Activated CD4-positive, alpha-beta memory T cell treated with anti-CD3 and anti-CD28 coated beads for 36 hours (primary cell): ENCODE data around the gene TMBIM1. TPM values are rescaled to one million over a fixed set of nuclear protein-coding genes. Genes with fewer than 3 reads are reported as not detected.

Experiments used
- CTCF ChIA-PET: fragments of 350-600 bp; sonication (Branson Sonifier 250); formaldehyde crosslinking; loops from one replicate; lab custom pipeline; 2021; ENCODE audit warnings: antibody characterized with exemption, inconsistent platforms; lab: Charles Lee
- POLR2A ChIA-PET: fragments of 350-600 bp; sonication (Branson Sonifier 250); formaldehyde crosslinking; loops from one replicate; lab custom pipeline; 2021; ENCODE audit warnings: antibody characterized with exemption; lab: Charles Lee
- DNase-seq: peaks from one replicate; pipeline ENCODE4 v3.0.0-alpha.2; 2020
- H3K27ac Mint-ChIP-seq: one replicate; pipeline ENCODE4 v1.8.0; 2021; ENCODE audit warnings: mixed read lengths
- H3K27me3 Mint-ChIP-seq: one replicate; pipeline ENCODE4 v1.8.0; 2021; ENCODE audit warnings: mixed read lengths
- H3K36me3 Mint-ChIP-seq: one replicate; pipeline ENCODE4 v1.8.0; 2021; ENCODE audit warnings: mixed read lengths
- H3K4me1 Mint-ChIP-seq: one replicate; pipeline ENCODE4 v1.8.0; 2021; ENCODE audit warnings: low read depth, mixed read lengths
- H3K4me3 Mint-ChIP-seq: one replicate; pipeline ENCODE4 v1.8.0; 2021; ENCODE audit warnings: mild to moderate bottlenecking, mixed read lengths
- H3K9me3 Mint-ChIP-seq: one replicate; pipeline ENCODE4 v1.8.0; 2021; ENCODE audit warnings: mixed read lengths
- intact Hi-C: fragments of 100-400 bp; cut with micrococcal nuclease; formaldehyde crosslinking; loops from one replicate; pipeline ENCODE4 v1.15.1; 2023
- total RNA-seq, 2 experiments: library from RNA; stranded (reverse); gene quantifications; one replicate each; pipeline ENCODE4 v1.2.3, GENCODE V29; 2021

TMBIM1 gene
- total RNA-seq, 2 experiments from 2014 or later = 71.8 to 79.2 TPM

- Mint-ChIP-seq H3K27me3 (peaks cover 8% of the 10 kb centered on the region), H3K27ac (no peak overlapping the region), H3K9me3 (no peaks in the 10 kb centered on the region), H3K4me1 (peaks cover 14% of the 10 kb centered on the region), H3K4me3 (no peak overlapping the region), H3K36me3 (no peaks in the 10 kb centered on the region)
- ChIA-PET POLR2A (no interaction called here), CTCF (no interaction called here)
- no peak for DNase-seq
- intact Hi-C loops = no loop called here
Observed at GRCh38 chr2:218327451-218328210, 35.3 kb upstream of the TMBIM1 start.

GRCh38 chr2:218326315-218326714, 34.0 kb upstream of the TMBIM1 start:
- peaks cover 8% of the 10 kb centered on the region for H3K27me3 Mint-ChIP-seq
- peaks cover 16% of the 10 kb centered on the region for H3K4me1 Mint-ChIP-seq
- no peaks in the 10 kb centered on the region for H3K9me3 Mint-ChIP-seq
- H3K4me3 Mint-ChIP-seq = no peak overlapping the region
- ChIA-PET CTCF (interaction anchor here (0.7 to 1.7 kb wide), 2 partner anchors 30 to 34 kb away, joined by 3 to 5 read pairs; partner anchors contain the start of gene CATIP), POLR2A (no interaction called here)
- intact Hi-C loops = no loop called here
- H3K36me3 Mint-ChIP-seq = no peaks in the 10 kb centered on the region
- no peak overlapping the region for H3K27ac Mint-ChIP-seq
- no peak for DNase-seq

DNA sequence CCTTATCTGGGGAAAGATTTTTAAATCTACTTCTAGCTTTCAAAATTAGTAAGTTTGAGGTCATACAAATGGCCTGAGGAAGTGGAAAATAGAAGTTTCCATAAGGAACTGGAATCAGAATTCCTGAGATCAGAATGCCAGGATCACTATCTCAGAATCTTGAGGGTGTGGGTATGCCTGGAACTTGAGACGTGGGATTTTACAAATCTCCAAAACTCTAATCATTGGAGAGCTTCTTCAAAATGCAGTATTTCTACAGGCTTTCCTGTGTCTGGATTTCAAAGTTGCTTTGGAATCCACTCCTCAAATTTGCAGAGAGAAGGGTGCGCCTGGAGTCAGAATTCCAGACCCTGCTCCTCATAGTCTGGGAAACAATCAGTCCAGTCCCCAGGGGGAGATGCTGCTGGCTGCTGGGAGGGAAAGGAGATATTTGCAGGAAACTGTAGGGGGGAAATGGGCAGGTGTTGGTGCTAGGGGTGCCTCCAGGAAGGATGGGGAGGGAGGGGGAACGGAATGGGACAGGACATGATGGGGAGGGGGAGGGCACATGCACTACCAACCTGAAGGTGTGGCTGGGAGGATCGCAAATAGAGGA, 33.4 kb upstream of the TMBIM1 start:
- CTCF ChIA-PET = interaction anchor here (1.7 kb wide), 1 partner anchor 31 kb away, joined by 5 read pairs; the partner anchor contains the start of gene CATIP

DNA sequence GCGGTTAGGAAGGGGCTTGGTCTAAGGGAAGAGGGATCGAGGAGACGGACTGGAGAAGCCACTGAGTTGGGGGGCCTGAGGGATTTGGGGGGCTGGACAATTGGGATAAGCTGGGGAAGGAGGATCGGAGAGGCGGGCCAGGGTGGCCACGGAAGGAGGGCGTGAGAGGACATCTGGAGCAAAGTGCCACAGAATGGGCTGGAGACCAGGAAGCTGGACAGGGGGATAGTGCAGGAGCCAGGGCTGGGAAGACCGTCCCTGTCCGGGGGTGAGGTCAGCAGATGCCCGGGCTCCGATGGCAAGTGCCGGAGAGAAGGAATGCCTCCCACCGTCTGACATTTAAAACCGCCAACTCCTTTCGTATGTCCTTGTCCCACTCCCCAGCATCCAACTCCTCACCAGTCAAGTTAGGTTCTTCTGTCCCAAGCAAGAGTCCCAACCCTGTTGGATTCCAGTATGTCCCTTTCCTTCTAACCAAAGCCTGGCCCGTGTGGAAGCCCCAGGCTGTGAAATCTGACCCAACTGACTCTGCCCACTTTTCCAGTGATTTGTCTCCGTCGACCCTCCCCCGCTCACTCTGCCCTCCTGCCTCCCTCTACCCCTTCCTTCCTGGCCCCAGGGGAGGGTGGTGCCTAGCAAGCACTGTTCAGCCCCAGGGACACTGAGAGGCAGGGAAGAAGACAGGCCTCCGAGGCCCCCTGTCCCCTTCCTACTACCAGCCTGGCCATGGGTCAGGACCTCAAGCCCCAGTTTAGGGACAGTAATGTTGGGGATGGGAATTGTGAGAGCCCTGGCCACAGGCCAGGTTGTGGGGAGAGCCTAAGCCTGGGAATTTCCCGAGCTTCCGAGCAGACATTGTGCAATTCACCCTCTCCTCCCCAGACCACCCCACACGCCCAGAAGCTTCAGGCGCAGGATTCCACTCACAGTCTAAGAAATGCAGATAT, 31.5 kb upstream of the TMBIM1 start:
- H3K27me3 Mint-ChIP-seq = peaks cover 8% of the 10 kb centered on the region
- H3K4me3 Mint-ChIP-seq = peak overlapping the region; percentile 70
- CTCF ChIA-PET = no interaction called here
- no peak overlapping the region for H3K27ac Mint-ChIP-seq
- POLR2A ChIA-PET = interaction anchor here (0.5 kb wide), 1 partner anchor 220 kb away, joined by 4 read pairs; no protein-coding TSS in a partner anchor
- no peaks in the 10 kb centered on the region for H3K36me3 Mint-ChIP-seq
- H3K4me1 Mint-ChIP-seq = peaks cover 19% of the 10 kb centered on the region
- intact Hi-C loops = no loop called here
- DNase-seq = no peak
- H3K9me3 Mint-ChIP-seq = no peaks in the 10 kb centered on the region

More for the DNA sequence above, 33.4 kb upstream of the TMBIM1 start:
- Mint-ChIP-seq H3K9me3 (no peaks in the 10 kb centered on the region), H3K36me3 (no peaks in the 10 kb centered on the region), H3K27me3 (peaks cover 8% of the 10 kb centered on the region), H3K27ac (no peak overlapping the region), H3K4me3 (no peak overlapping the region), H3K4me1 (peaks cover 19% of the 10 kb centered on the region)
- intact Hi-C loops = no loop called here
- DNase-seq = no peak
- POLR2A ChIA-PET = no interaction called here

GRCh38 chr2:218322768-218323525, 30.6 kb upstream of the TMBIM1 start:
- intact Hi-C loops = no loop called here
- H3K9me3 Mint-ChIP-seq = no peaks in the 10 kb centered on the region

GRCh38 chr2:218320704-218321336, 28.5 kb upstream of the TMBIM1 start:
- no peak for DNase-seq
- POLR2A ChIA-PET = no interaction called here
- Mint-ChIP-seq H3K4me1 (peaks cover 37% of the 10 kb centered on the region), H3K27me3 (peaks cover 6% of the 10 kb centered on the region), H3K36me3 (no peaks in the 10 kb centered on the region), H3K9me3 (no peaks in the 10 kb centered on the region), H3K4me3 (no peak overlapping the region), H3K27ac (no peak overlapping the region)
- CTCF ChIA-PET = interaction anchor here (3.3 kb wide), 1 partner anchor 19 kb away, joined by 11 read pairs; no protein-coding TSS in a partner anchor
- intact Hi-C loops = no loop called here

More at GRCh38 chr2:218322768-218323525, 30.6 kb upstream of the TMBIM1 start:
- POLR2A ChIA-PET = no interaction called here
- Mint-ChIP-seq H3K27ac (no peak overlapping the region), H3K4me3 (peak overlapping the region; percentile 70), H3K27me3 (peaks cover 8% of the 10 kb centered on the region), H3K36me3 (no peaks in the 10 kb centered on the region), H3K4me1 (peaks cover 20% of the 10 kb centered on the region)
- CTCF ChIA-PET = interaction anchor here (3.3 kb wide), 1 partner anchor 21 kb away, joined by 11 read pairs; no protein-coding TSS in a partner anchor
- DNase-seq = peak; percentile 42

- intact Hi-C loops = no loop called here
- DNase-seq = no peak
- no peak overlapping the region for H3K27ac Mint-ChIP-seq
- peaks cover 39% of the 10 kb centered on the region for H3K4me1 Mint-ChIP-seq
- no peaks in the 10 kb centered on the region for H3K36me3 Mint-ChIP-seq
- CTCF ChIA-PET = interaction anchor here (0.6 to 3.3 kb wide), 2 partner anchors 18 to 41 kb away, joined by 4 to 11 read pairs; no protein-coding TSS in a partner anchor
- H3K4me3 Mint-ChIP-seq = no peak overlapping the region
- POLR2A ChIA-PET = no interaction called here
- H3K9me3 Mint-ChIP-seq = no peaks in the 10 kb centered on the region
- H3K27me3 Mint-ChIP-seq = peaks cover 6% of the 10 kb centered on the region
Observed at GRCh38 chr2:218319813-218320365, 27.6 kb upstream of the TMBIM1 start.

DNA sequence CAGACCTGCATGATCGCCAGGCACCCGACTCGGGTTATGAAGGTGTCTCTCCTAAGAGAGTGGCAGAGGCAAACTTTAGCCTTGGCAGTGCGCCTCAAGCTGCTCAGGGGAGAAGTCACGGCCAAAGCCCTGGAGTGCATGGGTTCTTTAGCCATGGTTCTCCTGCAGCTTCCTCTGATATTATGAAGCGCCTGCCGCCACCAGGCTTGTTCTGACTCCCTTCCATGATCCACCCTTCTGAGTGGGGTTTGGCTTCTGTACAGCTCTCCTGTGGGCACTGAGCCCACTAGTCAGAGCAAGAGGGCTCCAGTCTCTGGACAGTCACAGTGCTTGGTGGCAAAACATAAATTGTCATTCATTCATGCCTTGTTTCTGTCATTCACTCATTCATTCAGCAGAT, 25.9 kb upstream of the TMBIM1 start:
- POLR2A ChIA-PET = no interaction called here
- CTCF ChIA-PET = interaction anchor here (1.3 to 1.7 kb wide), 3 partner anchors 26 to 38 kb away, joined by 3 to 10 read pairs (median 5); partner anchors contain the start of genes CATIP and TMBIM1

DNA sequence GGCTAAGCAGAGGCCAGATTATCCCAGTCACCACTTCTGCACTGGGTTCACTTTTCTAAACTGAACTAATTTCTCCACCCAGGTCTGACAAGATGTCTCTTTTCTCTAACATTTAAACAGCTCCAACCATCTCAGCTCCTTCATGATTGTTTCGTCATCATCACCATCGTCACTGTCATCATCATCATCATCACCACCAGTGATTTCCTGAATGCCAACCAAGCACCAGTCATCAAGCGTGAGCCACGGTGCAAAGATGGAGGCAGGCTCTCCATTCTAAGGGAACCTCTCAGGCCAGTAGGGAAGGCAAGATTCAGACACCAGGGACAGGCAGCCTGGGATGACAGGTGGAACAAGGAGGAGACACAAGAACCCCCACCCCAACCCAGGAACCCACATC, 25.5 kb upstream of the TMBIM1 start:
- Mint-ChIP-seq H3K4me1 (peaks cover 30% of the 10 kb centered on the region), H3K27me3 (no peaks in the 10 kb centered on the region), H3K36me3 (no peaks in the 10 kb centered on the region), H3K9me3 (no peaks in the 10 kb centered on the region), H3K4me3 (no peak overlapping the region), H3K27ac (no peak overlapping the region)
- CTCF ChIA-PET = interaction anchor here (0.6 to 1.7 kb wide), 4 partner anchors 25 to 330 kb away, joined by 3 to 10 read pairs (median 4); partner anchors contain the start of genes CATIP and TMBIM1
- POLR2A ChIA-PET = no interaction called here
- no peak for DNase-seq
- intact Hi-C loops = loop anchor here (2.0 kb wide), 1 partner anchor 25 kb away; the partner anchor contains the start of gene TMBIM1

More for the DNA sequence above, 25.9 kb upstream of the TMBIM1 start:
- Mint-ChIP-seq H3K36me3 (no peaks in the 10 kb centered on the region), H3K27ac (no peak overlapping the region), H3K27me3 (no peaks in the 10 kb centered on the region), H3K4me3 (no peak overlapping the region), H3K9me3 (no peaks in the 10 kb centered on the region), H3K4me1 (peaks cover 30% of the 10 kb centered on the region)
- no peak for DNase-seq
- intact Hi-C loops = no loop called here

- DNase-seq = no peak
- H3K27ac Mint-ChIP-seq = peak overlapping the region; percentile 84
- H3K9me3 Mint-ChIP-seq = no peaks in the 10 kb centered on the region
- H3K4me3 Mint-ChIP-seq = no peak overlapping the region
- POLR2A ChIA-PET = no interaction called here
- no peaks in the 10 kb centered on the region for H3K36me3 Mint-ChIP-seq
- intact Hi-C loops = loop anchor here (2.0 kb wide), 1 partner anchor 24 kb away; the partner anchor contains the start of gene TMBIM1
- no peaks in the 10 kb centered on the region for H3K27me3 Mint-ChIP-seq
- CTCF ChIA-PET = interaction anchor here (0.6 to 2.3 kb wide), 5 partner anchors 16 to 331 kb away, joined by 3 to 10 read pairs (median 5); partner anchors contain the start of genes CATIP and TMBIM1
- peaks cover 27% of the 10 kb centered on the region for H3K4me1 Mint-ChIP-seq
Observed at GRCh38 chr2:218317303-218317630, 25.0 kb upstream of the TMBIM1 start.
